AG10803 (cell line): Measurements from ENCODE around the gene XYLT2.

Experiments used
- DNase-seq: peaks from one replicate; pipeline ENCODE4 v3.0.0; 2010; ENCODE audit warnings: low read depth
- H3K4me3 ChIP-seq: 2 replicates; pipeline ENCODE4 v1.5.1; 2011; ENCODE audit warnings: mild to moderate bottlenecking, low read length, control low read depth
- CTCF ChIP-seq: conservative IDR thresholded peaks from 2 replicates; pipeline ENCODE4 v1.5.1; 2011; ENCODE audit warnings: mild to moderate bottlenecking, low read length, control low read depth, inconsistent platforms

Gene XYLT2

GRCh38 chr17:50303596-50303995, 42.3 kb upstream of the XYLT2 start:
- no peak overlapping the region for H3K4me3 ChIP-seq
- DNase-seq: no peak
- TF ChIP-seq CTCF: no peak

- no peak for TF ChIP-seq CTCF
- peak; percentile 30 for DNase-seq
- H3K4me3 ChIP-seq: no peak overlapping the region
These were observed 41.0 kb upstream of the XYLT2 start for GRCh38 chr17:50304781-50305404.

- no peak for DNase-seq
- H3K4me3 ChIP-seq: no peak overlapping the region
- TF ChIP-seq CTCF: no peak
These were observed 38.3 kb upstream of the XYLT2 start for GRCh38 chr17:50307654-50308053.

GRCh38 chr17:50308666-50309065, 37.3 kb upstream of the XYLT2 start:
- no peak for TF ChIP-seq CTCF
- no peak overlapping the region for H3K4me3 ChIP-seq
- peak; percentile 40 for DNase-seq

GRCh38 chr17:50310455-50311111, 35.3 kb upstream of the XYLT2 start:
- H3K4me3 ChIP-seq: no peak overlapping the region
- no peak for DNase-seq
- TF ChIP-seq CTCF: no peak

- no peak overlapping the region for H3K4me3 ChIP-seq
- no peak for TF ChIP-seq CTCF
- DNase-seq: no peak
These were observed 34.8 kb upstream of the XYLT2 start for GRCh38 chr17:50311112-50311460.

- no peak for DNase-seq
- no peak for TF ChIP-seq CTCF
- no peak overlapping the region for H3K4me3 ChIP-seq
These were observed 34.4 kb upstream of the XYLT2 start for GRCh38 chr17:50311483-50311882.
